ENCODE results near the gene LYAR.

Gene LYAR

DNA sequence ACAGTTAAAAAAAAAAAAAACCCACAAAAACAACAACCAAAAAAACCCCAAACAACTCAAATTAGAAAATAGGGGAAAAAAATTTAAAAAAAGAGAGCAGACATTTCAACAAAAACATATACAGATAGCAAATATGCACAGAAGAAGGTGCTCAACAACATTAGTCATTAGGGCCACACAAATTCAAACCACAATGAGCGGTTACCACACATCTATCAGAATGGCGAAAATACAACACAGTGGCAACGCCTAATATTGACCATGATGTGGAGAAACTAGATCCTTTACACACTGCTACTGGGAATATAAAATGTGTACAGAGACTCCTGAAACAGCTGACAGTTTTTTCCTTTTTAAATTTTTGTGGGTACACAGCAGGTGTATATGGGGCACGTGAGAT lies 19.4 kb downstream of the LYAR start:
- no peak for DNase-seq (ENCODE audit: low spot score)
- in situ Hi-C loops (cut with MboI; ENCODE audit: low sequenced_read_pairs, unreplicated experiment) = no loop called here
- TF ChIP-seq, protein P1, sequence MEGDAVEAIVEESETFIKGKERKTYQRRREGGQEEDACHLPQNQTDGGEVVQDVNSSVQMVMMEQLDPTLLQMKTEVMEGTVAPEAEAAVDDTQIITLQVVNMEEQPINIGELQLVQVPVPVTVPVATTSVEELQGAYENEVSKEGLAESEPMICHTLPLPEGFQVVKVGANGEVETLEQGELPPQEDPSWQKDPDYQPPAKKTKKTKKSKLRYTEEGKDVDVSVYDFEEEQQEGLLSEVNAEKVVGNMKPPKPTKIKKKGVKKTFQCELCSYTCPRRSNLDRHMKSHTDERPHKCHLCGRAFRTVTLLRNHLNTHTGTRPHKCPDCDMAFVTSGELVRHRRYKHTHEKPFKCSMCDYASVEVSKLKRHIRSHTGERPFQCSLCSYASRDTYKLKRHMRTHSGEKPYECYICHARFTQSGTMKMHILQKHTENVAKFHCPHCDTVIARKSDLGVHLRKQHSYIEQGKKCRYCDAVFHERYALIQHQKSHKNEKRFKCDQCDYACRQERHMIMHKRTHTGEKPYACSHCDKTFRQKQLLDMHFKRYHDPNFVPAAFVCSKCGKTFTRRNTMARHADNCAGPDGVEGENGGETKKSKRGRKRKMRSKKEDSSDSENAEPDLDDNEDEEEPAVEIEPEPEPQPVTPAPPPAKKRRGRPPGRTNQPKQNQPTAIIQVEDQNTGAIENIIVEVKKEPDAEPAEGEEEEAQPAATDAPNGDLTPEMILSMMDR (IDR thresholded peaks at IDR 0.05; ENCODE audit: borderline replicate concordance, control extremely low read depth, extremely low read depth, insufficient read depth, missing control alignments) = no peak

DNA sequence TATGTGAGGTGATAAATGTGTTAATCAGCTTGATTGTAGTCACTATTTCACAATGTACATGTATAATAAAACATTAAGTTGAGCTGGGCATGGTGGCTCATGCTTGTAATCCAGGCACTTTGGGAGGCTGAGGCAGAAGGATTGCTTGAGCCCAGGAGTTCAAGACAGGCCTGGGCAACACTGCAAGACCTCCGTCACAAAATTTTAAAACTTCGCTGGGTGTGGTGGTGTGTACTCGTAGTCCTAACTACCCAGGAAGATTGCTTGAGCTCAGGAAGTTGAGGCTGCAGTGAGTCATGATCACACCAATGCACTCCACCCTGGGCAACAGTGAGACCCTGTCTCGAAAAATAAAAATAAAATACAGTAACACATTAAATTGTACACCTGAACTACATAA lies 20.1 kb downstream of the LYAR start:
- TF ChIP-seq, protein P1 (IDR thresholded peaks at IDR 0.05; ENCODE audit: borderline replicate concordance, control extremely low read depth, extremely low read depth, insufficient read depth, missing control alignments) = no peak
- no peak for DNase-seq (ENCODE audit: low spot score)
- in situ Hi-C loops (cut with MboI; ENCODE audit: low sequenced_read_pairs, unreplicated experiment) = no loop called here

DNA sequence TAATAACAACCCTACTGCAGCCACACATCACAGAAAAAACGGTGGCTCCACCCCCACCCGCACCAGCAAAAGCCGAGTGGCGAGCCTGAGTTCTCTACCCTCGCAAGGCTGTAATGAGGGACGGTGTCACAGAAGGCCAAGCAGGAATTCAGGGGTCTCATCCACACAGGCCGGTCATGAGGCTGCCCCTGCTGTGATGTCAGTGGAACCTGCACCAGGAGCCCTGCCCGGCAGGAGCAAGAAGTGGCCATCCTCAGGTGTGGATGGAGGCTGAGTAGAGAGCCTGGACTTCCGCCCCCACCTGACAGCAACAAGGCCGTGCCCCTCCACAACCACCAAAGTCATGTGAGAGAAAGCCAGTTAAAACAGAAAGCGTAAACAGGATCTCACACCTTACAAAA lies 20.6 kb downstream of the LYAR start:
- TF ChIP-seq, protein P1 (IDR thresholded peaks at IDR 0.05; ENCODE audit: borderline replicate concordance, control extremely low read depth, extremely low read depth, insufficient read depth, missing control alignments) = no peak
- DNase-seq (ENCODE audit: low spot score) = no peak
- in situ Hi-C loops (cut with MboI; ENCODE audit: low sequenced_read_pairs, unreplicated experiment) = no loop called here

DNA sequence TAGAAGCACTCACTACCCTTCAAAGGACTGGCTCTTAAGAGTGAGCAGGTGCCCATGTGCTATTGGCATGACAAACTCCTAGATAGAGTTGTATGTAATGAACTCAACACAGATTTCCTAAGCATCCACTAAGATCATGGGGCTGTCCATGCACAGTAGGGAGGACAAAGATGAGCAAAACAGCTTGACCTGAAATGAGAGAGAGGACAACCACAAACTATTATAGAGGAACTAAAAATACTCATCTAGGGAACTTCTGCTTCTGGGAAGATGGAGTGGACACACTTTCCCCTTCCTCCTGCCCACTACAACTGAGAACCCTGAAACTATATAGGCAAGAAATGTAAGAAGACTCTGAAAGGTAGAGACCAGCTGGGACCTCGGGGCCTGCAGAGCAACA lies 21.2 kb downstream of the LYAR start:
- DNase-seq (ENCODE audit: low spot score) = no peak
- TF ChIP-seq, protein P1 (IDR thresholded peaks at IDR 0.05; ENCODE audit: borderline replicate concordance, control extremely low read depth, extremely low read depth, insufficient read depth, missing control alignments) = no peak
- in situ Hi-C loops (cut with MboI; ENCODE audit: low sequenced_read_pairs, unreplicated experiment) = no loop called here

DNA sequence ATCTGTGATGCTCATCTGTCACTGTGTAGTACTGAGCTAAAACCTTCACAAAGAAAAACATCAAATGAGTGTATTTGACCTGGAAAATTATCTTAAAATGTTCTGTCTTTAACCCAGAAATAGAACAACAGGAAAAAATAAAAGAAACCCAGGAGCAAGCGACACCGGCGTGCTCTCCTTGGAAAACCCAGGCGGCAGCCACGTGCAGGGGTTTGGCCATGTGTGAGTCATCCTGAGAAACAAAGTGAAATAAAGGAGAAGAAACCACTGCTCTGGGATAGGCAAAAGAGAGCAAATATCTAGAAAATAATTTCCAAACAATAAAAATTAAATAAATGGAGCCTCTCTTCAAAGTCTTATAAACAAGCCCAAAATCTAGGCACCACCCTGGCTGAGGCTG lies 22.0 kb downstream of the LYAR start:
- TF ChIP-seq, protein P1 (IDR thresholded peaks at IDR 0.05; ENCODE audit: borderline replicate concordance, control extremely low read depth, extremely low read depth, insufficient read depth, missing control alignments) = no peak

DNA sequence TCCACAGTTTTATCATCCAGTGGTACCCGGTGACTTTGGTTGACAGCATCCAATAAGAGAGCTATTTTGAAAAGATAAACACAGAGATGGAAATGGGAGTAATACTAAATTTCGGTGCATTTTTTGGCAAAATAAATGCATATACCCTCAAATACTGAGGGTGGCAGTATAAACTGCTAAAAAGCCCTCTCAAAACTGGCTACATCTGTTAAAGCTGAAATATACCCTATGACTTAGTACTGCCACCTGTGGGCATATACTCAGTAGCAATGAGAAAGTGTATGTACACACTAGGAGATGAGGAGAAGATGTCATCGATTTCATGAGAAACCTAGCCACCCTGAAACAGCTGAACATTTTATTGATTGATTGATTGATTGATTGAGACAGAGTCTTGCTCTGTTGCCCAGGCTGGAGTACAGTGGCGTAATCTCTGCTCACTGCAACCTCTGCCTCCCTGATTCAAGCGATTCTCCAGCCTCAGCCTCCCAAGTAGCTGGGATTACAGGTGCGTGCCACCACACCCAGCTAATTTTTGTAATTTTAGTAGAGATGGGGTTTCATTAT lies 29.7 kb downstream of the LYAR start:
- TF ChIP-seq, protein P1 (IDR thresholded peaks at IDR 0.05; ENCODE audit: borderline replicate concordance, control extremely low read depth, extremely low read depth, insufficient read depth, missing control alignments) = no peak
- DNase-seq (ENCODE audit: low spot score) = peak; percentile 51
- in situ Hi-C loops (cut with MboI; ENCODE audit: low sequenced_read_pairs, unreplicated experiment) = no loop called here

More for the DNA sequence above, 22.0 kb downstream of the LYAR start:
- no peak for DNase-seq (ENCODE audit: low spot score)
- in situ Hi-C loops (cut with MboI; ENCODE audit: low sequenced_read_pairs, unreplicated experiment) = no loop called here

All from GM13976 (cell line).